Measurements from ENCODE around the gene SH3PXD2B. TPM values are rescaled to one million over a fixed set of nuclear protein-coding genes. Genes with fewer than 3 reads are reported as not detected.
"Not testable (repeated sequence)": the region's sequence is repeated elsewhere in the genome, so short reads cannot be mapped to it uniquely, and the experiment has no call there.

SH3PXD2B gene
- total RNA-seq, 4 donors from 2014 or later = 27.8 to 52.6 (median 44.4) TPM

GRCh38 chr5:172484664-172485063 lies 30.3 kb upstream of the SH3PXD2B start:
- WGBS, 2 donors = 76 to 87% methylated on average over 5 to 8 of the region's 9 CpGs
- Histone ChIP-seq H3K9me3 (no peaks in the 10 kb centered on the region), H3K4me3 (no peak overlapping the region), H3K4me1 (peaks cover 0 to 6% (median 0%) of the 10 kb centered on the region in 4 donors), H3K27me3 (no peaks in the 10 kb centered on the region), H3K27ac (no peak overlapping the region), H3K36me3 (no peaks in the 10 kb centered on the region)
- no peak for DNase-seq (ENCODE audit: low spot score in 2 of 2)
- TF ChIP-seq EP300 (IDR thresholded peaks at IDR 0.05) = no peak

- Histone ChIP-seq H3K4me1 (peaks cover 0 to 13% (median 0%) of the 10 kb centered on the region in 4 donors), H3K9me3 (no peaks in the 10 kb centered on the region), H3K27ac (peak overlapping the region in 2 of 4 donors; percentile 66 to 70), H3K4me3 (no peak overlapping the region), H3K27me3 (no peaks in the 10 kb centered on the region), H3K36me3 (no peaks in the 10 kb centered on the region)
- TF ChIP-seq POLR2A (IDR thresholded peaks at IDR 0.05) = no peak
- TF ChIP-seq, protein P1, sequence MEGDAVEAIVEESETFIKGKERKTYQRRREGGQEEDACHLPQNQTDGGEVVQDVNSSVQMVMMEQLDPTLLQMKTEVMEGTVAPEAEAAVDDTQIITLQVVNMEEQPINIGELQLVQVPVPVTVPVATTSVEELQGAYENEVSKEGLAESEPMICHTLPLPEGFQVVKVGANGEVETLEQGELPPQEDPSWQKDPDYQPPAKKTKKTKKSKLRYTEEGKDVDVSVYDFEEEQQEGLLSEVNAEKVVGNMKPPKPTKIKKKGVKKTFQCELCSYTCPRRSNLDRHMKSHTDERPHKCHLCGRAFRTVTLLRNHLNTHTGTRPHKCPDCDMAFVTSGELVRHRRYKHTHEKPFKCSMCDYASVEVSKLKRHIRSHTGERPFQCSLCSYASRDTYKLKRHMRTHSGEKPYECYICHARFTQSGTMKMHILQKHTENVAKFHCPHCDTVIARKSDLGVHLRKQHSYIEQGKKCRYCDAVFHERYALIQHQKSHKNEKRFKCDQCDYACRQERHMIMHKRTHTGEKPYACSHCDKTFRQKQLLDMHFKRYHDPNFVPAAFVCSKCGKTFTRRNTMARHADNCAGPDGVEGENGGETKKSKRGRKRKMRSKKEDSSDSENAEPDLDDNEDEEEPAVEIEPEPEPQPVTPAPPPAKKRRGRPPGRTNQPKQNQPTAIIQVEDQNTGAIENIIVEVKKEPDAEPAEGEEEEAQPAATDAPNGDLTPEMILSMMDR (IDR thresholded peaks at IDR 0.05) = no peak
- TF ChIP-seq EP300 (IDR thresholded peaks at IDR 0.05) = no peak
- DNase-seq (ENCODE audit: low spot score in 2 of 2) = no peak
- WGBS, 2 donors = 73 to 84% methylated on average over 15 of the region's 15 CpGs
Observed at GRCh38 chr5:172482156-172483020, 28.1 kb upstream of the SH3PXD2B start.

- Histone ChIP-seq H3K27me3 (no peaks in the 10 kb centered on the region), H3K4me3 (no peak overlapping the region), H3K4me1 (peaks cover 0 to 13% (median 0%) of the 10 kb centered on the region in 4 donors), H3K27ac (peak overlapping the region in 2 of 4 donors; percentile 59 to 70), H3K9me3 (no peaks in the 10 kb centered on the region), H3K36me3 (no peaks in the 10 kb centered on the region)
- WGBS, 2 donors = 78 to 79% methylated on average over 10 of the region's 10 CpGs
- TF ChIP-seq EP300 (IDR thresholded peaks at IDR 0.05) (no peak), POLR2A (IDR thresholded peaks at IDR 0.05) (no peak)
- TF ChIP-seq, protein P1 (IDR thresholded peaks at IDR 0.05) = no peak
- DNase-seq (ENCODE audit: low spot score in 2 of 2) = no peak
Observed at GRCh38 chr5:172481011-172481800, 26.9 kb upstream of the SH3PXD2B start.

DNA sequence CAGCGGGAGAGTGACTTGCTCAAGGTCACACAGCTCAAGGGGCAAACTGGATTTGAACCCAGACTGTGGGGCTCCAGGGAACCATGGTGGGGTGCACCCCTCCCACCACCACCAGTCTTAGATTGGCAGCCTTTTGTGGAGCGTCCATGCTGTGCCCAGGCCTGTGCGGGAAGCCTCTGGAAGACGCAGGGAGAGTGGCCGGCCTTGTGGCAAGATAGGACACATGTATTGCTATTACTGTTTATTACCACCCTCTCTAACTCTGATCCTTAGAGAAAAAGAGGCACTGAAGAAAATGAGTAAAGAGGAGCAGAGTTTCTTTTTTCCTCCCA lies 25.4 kb upstream of the SH3PXD2B start:
- peak overlapping the region in 2 of 4 donors; percentile 46 to 70 for H3K27ac ChIP-seq
- H3K9me3 ChIP-seq = no peaks in the 10 kb centered on the region
- no peaks in the 10 kb centered on the region for H3K36me3 ChIP-seq
- H3K4me1 ChIP-seq = peaks cover 0 to 13% (median 0%) of the 10 kb centered on the region in 4 donors
- TF ChIP-seq, protein P1 (IDR thresholded peaks at IDR 0.05) = no peak
- no peak for TF ChIP-seq EP300 (IDR thresholded peaks at IDR 0.05)
- no peak for TF ChIP-seq POLR2A (IDR thresholded peaks at IDR 0.05)
- DNase-seq (ENCODE audit: low spot score in 2 of 2) = no peak
- WGBS, 2 donors = 84 to 90% methylated on average over 5 of the region's 5 CpGs
- no peak overlapping the region for H3K4me3 ChIP-seq
- H3K27me3 ChIP-seq = no peaks in the 10 kb centered on the region

DNA sequence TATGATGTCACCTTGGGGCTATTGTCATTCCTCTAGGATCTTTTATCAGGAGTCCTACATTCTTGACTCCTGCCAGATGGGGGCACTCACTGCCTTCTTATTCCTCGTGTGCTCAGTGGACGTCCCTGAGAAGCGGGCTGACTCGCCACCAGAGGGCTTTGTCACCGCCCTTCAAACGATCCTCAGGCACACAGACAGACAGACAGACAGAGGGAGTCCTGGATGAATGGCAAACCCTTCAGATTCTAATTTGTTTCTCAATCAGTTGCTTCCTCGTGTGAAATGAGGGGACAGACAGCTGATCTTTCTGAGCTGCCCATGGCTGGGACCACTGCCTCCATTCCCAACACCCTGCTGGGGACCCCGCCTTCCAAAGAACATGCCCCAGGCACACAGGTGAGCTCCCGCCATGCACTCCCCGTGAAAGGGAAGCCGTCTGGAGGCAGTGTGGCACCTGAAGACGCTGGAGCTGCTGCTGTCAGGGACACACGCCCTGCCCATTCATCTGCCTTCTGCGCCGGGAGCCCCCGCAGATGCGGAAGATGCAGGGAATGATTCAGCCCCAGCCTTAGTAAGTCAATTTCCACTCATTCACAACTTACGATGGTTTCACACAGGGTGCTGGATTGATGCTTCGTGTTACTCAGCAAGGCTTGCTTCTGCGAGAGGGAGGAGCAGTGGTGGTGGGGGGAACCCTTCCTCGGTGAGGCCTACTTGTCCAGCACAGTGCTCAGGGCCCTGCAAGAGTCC lies 24.9 kb upstream of the SH3PXD2B start:
- H3K36me3 ChIP-seq = no peaks in the 10 kb centered on the region
- WGBS, 2 donors = 42 to 48% methylated on average over 20 to 21 of the region's 21 CpGs
- DNase-seq (ENCODE audit: low spot score in 2 of 2) = peak; percentile 70 to 79
- peak overlapping the region in 2 of 4 donors; percentile 46 to 70 for H3K27ac ChIP-seq
- peaks cover 0 to 13% (median 0%) of the 10 kb centered on the region in 4 donors for H3K4me1 ChIP-seq
- no peak overlapping the region for H3K4me3 ChIP-seq
- H3K27me3 ChIP-seq = no peaks in the 10 kb centered on the region
- TF ChIP-seq, protein P1 (IDR thresholded peaks at IDR 0.05) = peak; percentile 73 to 99 (median 87)
- TF ChIP-seq POLR2A (IDR thresholded peaks at IDR 0.05) (no peak), EP300 (IDR thresholded peaks at IDR 0.05) (peak in 1 of 2 donors; percentile 76)
- no peaks in the 10 kb centered on the region for H3K9me3 ChIP-seq

GRCh38 chr5:172478695-172479033 lies 24.3 kb upstream of the SH3PXD2B start:
- DNase-seq (ENCODE audit: low spot score in 2 of 2); H3K4me3 ChIP-seq; H3K36me3 ChIP-seq; H3K9me3 ChIP-seq; H3K27me3 ChIP-seq; H3K27ac ChIP-seq: not testable (repeated sequence)
- H3K4me1 ChIP-seq = peaks cover 0 to 13% (median 0%) of the 10 kb centered on the region in 4 donors
- WGBS, 2 donors = 38 to 58% methylated on average over 3 of the region's 3 CpGs

Measured in tibial nerve (tissue), 4 donors.